HG02678 (cell line): ENCODE results near the gene NSF.
"Not testable (repeated sequence)": the region's sequence is repeated elsewhere in the genome, so short reads cannot be mapped to it uniquely, and the experiment has no call there.

Experiments used
- ATAC-seq: cut with Tn5 transposase; IDR thresholded peaks from one replicate; pipeline ENCODE4 v1.9.1; 2021; ENCODE audit warnings: mild to moderate bottlenecking, moderate library complexity; ENCODE audit not compliant: unreplicated experiment

The NSF gene

GRCh38 chr17:46628753-46629436 lies 38.4 kb downstream of the NSF start:
- not testable (repeated sequence) for ATAC-seq

- ATAC-seq: not testable (repeated sequence)
Observed at GRCh38 chr17:46632146-46632545, 41.7 kb downstream of the NSF start.

GRCh38 chr17:46634844-46635243 lies 44.4 kb downstream of the NSF start:
- not testable (repeated sequence) for ATAC-seq

DNA sequence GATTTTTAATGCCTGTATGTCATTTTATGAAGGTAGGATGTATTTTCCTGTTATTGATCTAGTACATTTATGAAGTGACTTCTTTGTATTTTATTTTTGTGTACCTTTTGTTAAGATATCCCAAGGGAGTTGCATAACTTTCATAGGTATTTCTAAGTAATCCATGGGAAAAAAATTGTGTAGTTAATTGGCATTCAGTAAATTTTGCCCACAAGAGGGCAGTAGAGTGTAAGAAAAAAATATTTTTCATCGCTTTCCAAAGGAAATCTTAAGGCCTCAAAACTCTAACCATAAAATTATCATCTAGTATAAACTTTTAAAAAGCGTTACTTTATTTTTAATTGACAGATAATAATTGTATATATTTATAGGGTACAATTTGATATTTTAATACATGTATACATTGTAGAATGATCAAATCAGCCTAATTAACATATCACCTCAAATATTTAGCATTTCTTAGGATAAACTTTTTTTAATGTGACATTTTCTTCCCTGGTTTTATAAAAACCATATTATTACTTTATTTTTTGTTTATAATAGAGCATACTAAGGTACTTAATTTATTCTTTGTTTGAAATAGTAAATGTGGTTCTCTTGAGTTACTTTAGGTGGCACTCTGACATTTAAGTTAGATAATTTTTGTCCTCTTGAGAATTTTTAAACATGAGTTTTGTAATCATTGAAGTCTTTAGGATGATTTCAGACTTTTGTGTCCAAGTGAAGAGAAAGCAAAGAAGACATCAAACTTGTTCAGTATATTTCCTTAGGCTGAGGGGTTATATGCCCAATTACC lies 51.6 kb downstream of the NSF start:
- not testable (repeated sequence) for ATAC-seq

GRCh38 chr17:46647251-46647650 lies 56.8 kb downstream of the NSF start:
- not testable (repeated sequence) for ATAC-seq

DNA sequence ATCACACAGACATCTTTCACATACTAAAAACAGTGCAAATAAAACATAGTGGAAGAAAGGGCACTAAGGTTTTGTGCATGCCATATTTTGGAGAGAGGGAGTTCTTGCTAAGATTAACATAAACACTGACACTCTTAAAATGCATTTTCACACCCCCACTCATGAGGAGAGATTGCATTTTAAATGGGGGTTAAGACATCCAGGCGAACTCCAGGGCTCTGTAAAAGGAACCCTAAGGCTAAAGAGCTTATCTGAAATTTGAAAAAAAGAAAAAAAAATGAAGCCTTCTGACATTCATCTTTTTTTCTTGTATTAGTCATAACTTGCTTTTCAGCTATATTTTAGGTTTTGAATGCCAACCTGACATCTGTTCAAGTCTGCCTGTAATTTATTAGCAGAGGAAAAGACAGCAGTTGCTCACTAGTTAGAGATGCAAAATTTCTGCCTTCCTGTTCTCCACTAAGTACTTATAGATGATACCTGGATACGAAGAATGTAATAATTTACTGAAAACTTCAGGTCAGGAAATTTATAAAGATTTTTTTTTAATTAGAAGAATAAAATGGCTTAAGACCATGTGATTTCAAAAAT lies 57.3 kb downstream of the NSF start:
- ATAC-seq: not testable (repeated sequence)

GRCh38 chr17:46649246-46649645 lies 58.8 kb downstream of the NSF start:
- not testable (repeated sequence) for ATAC-seq

DNA sequence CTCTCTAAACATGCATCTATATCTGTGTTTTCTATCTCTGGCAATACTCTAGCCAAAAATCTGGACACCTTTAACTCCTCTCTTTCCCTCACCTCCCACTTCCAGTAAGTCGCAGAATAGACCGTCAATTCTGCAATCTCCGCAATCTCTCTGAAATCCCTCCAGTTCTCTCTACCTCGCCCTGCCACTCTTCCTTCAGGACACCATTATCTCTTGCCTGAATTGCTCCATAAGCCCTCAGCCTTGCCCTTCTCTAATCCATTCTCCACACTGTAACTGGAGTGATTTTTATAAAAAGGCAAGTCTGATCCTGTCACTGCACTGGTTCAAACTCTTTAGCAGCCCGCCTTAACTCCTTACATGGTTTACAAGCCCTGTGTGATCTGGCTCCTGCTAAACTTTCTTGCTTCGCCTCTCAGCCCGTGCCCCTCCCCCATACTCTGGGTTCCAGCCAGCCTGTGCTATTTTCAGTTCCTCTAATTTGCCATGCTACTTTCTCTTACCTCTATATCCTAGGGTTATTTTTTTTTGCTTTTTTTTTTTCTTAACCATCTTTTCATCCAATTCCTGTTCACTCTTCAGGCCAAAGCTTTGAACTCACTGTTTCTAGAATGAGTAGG lies 61.7 kb downstream of the NSF start:
- ATAC-seq: not testable (repeated sequence)

DNA sequence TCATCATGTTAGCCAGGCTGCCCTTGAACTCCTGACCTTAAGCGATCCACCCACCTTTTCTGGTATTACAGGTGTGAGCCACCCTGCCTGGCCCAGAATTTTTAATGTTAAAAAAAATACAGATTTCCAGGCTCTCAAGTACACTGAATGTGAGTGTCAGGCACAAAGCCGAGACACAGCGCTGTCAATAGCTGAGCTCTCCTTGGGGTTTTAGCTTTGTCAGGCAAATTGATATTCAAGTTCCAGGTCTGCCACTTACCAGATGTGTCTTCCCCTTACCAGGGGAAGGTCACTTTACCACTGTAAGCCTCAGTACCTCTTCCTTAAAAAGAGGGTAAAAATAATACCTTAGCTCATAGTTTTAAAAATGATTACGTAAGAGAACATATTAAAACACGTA lies 67.8 kb downstream of the NSF start:
- ATAC-seq: not testable (repeated sequence)

DNA sequence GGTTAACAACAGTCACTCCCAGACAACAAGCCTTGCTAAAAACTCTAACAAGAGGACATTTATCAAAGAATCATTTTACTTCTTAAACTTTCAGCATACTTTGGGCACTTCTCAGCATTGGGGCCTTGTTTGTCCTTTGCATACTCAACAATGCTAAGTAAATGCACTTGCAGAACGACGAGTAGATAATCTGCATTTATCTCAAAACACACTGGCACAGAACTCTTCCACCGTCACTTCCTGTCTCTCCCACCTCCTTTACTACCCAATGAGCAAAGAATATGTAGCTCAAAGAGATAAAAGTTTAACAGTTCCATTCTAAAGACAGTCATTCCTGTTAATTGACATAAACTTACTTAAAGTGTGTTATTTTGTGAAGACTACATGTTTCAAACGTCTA lies 69.2 kb downstream of the NSF start:
- ATAC-seq: not testable (repeated sequence)

DNA sequence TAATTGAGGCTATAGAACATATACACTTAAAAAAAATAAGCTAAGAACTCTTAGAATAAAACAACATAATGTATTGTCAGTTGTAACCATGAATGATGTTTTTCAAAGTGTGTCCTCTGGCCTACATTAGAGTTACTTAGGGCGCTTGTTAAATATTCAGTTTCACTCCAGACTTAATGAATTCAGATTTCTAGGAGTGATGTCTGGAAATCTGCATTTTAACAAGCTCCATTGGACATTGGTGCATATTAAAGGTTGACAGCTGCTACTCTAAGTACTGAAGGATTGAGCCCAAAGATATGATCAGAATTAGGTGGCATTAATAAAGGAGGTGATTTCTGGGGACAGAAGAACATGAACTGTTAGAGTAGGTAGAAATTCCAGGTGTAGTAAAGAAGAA lies 72.7 kb downstream of the NSF start:
- not testable (repeated sequence) for ATAC-seq

DNA sequence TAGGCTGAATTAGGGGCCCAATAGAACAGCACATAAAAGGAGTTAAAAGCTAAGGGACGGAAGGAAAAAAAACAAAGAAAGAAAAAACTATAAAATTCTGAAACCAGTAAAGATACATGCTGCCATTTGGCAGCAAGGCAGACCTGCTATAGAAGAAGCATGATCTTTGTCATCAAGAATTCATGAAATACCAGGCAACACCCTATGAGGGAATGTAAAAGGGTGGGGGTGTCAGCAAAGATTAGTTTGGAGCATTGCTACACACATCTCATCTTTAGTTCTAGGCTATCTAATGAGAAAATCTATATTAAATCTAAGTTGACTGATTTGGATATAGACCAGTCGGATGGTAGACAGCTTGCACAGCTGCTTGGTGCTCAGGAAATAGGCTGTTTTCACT lies 73.1 kb downstream of the NSF start:
- ATAC-seq: not testable (repeated sequence)

- not testable (repeated sequence) for ATAC-seq
Observed at GRCh38 chr17:46665969-46666368, 75.5 kb downstream of the NSF start.

GRCh38 chr17:46670789-46671188 lies 80.3 kb downstream of the NSF start:
- ATAC-seq: not testable (repeated sequence)

DNA sequence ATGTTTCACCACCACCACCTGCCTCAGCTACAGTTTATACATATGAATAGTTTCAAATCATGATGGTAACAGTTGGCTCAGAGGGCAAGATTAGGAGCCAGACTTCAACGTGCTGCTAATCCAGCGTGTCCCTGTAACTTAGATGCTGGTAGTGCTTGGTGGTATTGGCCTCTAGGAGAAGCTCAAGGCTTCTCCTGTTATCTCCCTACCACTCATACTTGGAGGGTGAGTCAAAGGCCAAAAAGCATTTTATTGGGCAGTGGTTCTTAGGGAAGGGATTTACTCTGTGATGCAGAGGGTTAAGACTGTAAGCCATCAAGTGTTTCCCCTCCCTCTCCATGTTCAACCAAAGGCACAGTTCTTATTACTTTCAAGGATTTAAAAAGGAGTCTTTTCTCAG lies 82.3 kb downstream of the NSF start:
- ATAC-seq: not testable (repeated sequence)

DNA sequence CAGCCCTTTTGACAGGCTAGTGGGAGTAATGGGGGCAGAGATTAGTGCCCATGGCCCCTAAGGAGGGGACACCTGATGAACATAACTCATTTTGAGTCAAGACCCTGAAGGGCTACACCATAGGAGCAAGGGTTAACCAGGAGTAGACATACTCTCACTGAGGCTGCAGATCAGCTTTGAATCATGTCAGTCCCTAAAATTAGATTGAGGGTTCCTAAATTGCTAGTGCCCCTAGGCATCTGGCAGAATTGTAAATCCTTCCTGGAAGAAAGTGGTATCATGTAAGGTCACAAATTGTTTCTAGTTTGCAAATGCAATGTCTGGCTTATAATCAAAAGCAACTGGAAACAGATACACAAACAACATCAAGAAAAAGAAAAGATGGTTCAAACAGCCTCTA lies 87.3 kb downstream of the NSF start:
- not testable (repeated sequence) for ATAC-seq

- not testable (repeated sequence) for ATAC-seq
Observed at GRCh38 chr17:46683653-46684052, 93.2 kb downstream of the NSF start.

- ATAC-seq: not testable (repeated sequence)
Observed at GRCh38 chr17:46685284-46685683, 94.8 kb downstream of the NSF start.

DNA sequence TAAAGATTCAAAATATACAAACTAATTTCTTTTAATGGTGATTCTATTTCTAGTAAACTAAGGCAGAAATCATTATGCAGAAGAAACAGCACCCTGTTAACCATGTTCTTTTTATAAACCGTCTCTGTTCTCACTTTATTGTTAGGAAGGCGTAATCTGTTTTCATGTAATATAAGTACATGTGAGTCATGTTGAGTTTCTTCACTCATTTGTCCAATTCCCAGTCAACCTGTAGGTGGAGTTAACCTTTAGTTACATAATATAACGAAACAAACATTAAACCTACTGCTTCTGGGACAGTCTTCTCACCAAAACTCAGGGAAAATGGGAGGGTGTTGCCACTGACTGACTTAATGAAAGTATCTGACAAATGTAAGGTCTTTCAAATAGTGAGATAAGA lies 101.7 kb downstream of the NSF start:
- not testable (repeated sequence) for ATAC-seq

GRCh38 chr17:46693283-46693682 lies 102.8 kb downstream of the NSF start:
- ATAC-seq: not testable (repeated sequence)

- not testable (repeated sequence) for ATAC-seq
Observed at GRCh38 chr17:46696522-46696921, 106.1 kb downstream of the NSF start.
